Prostate gland (tissue), 2 donors: ENCODE measurements around the gene OAT.

ENCODE experiments used
- POLR2A ChIP-seq: fragments of 450-650 bp; IDR thresholded peaks from one replicate; pipeline ENCODE4 v1.6.1; 2016; ENCODE audit warnings: antibody characterized with exemption, mild to moderate bottlenecking
- POLR2AphosphoS5 ChIP-seq: sonication (generic); formaldehyde crosslinking; IDR thresholded peaks from one replicate; pipeline ENCODE4 v1.6.1; 2017; ENCODE audit warnings: antibody characterized with exemption
- TF ChIP-seq, protein P1 (sequence below), 4 experiments: fragments of 200-600 bp in 2 of 4; fragments of 450-650 bp in 2 of 4; sonication (generic) in 2 of 4; IDR thresholded peaks; 1 replicate in 3 of 4; 2 replicates in 1 of 4; pipeline ENCODE4 v1.5.1; 2016 to 2019; ENCODE audit warnings: antibody characterized with exemption in 4 of 4, mild to moderate bottlenecking in 2 of 4, moderate library complexity in 2 of 4

DNA sequence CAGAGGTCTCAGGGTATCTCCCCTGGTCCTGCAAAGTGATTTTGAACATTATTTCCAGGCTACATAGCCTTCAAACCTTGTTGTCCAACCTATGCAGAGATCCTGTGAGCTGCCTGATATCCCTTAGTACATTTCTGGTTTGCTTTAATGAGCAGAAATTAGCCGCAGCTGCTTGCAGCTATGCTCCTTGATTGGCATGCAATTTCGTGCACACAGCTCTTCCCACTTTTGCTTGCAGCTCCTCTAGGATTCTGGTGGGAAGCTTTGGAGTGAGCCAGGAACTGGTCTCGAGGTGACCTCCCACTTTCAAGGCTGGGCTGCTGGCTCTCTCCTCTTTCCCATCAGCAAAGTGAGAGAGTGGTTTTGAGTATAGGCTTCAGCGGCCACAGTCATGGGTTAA is 45.8 kb downstream of the OAT start:
- TF ChIP-seq POLR2A (no peak), POLR2AphosphoS5 (no peak)
- TF ChIP-seq, protein P1, sequence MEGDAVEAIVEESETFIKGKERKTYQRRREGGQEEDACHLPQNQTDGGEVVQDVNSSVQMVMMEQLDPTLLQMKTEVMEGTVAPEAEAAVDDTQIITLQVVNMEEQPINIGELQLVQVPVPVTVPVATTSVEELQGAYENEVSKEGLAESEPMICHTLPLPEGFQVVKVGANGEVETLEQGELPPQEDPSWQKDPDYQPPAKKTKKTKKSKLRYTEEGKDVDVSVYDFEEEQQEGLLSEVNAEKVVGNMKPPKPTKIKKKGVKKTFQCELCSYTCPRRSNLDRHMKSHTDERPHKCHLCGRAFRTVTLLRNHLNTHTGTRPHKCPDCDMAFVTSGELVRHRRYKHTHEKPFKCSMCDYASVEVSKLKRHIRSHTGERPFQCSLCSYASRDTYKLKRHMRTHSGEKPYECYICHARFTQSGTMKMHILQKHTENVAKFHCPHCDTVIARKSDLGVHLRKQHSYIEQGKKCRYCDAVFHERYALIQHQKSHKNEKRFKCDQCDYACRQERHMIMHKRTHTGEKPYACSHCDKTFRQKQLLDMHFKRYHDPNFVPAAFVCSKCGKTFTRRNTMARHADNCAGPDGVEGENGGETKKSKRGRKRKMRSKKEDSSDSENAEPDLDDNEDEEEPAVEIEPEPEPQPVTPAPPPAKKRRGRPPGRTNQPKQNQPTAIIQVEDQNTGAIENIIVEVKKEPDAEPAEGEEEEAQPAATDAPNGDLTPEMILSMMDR (IDR thresholded peaks at IDR 0.05) = no peak
